HepG2 (cell line): Measurements from ENCODE around the gene TMEM182. TPM values are rescaled to one million over a fixed set of nuclear protein-coding genes. Genes with fewer than 3 reads are reported as not detected.

Experiments used
- ELF3 ChIP-seq: IDR thresholded peaks from 2 replicates; pipeline ENCODE4 v1.6.1; 2016; ENCODE audit warnings: missing genetic modification reagents, missing compliant biosample characterization
- GABPB1 ChIP-seq: IDR thresholded peaks from 2 replicates; pipeline ENCODE4 v1.6.1; 2016; ENCODE audit warnings: mild to moderate bottlenecking, missing genetic modification reagents, moderate library complexity, missing compliant biosample characterization
- GATAD1 ChIP-seq: IDR thresholded peaks from 2 replicates; pipeline ENCODE4 v1.6.1; 2016; ENCODE audit warnings: missing genetic modification reagents, missing compliant biosample characterization
- JUNB ChIP-seq: sonication (generic); formaldehyde crosslinking; IDR thresholded peaks from 2 replicates; pipeline ENCODE4 v1.8.0; 2022; ENCODE audit warnings: missing genetic modification reagents, mild to moderate bottlenecking, borderline replicate concordance
- KDM3A ChIP-seq: IDR thresholded peaks from 2 replicates; pipeline ENCODE4 v1.6.1; 2018; ENCODE audit warnings: low read depth, missing compliant biosample characterization
- NFE2 ChIP-seq: sonication (generic); formaldehyde crosslinking; IDR thresholded peaks from 2 replicates; pipeline ENCODE4 v1.4.0; 2020; ENCODE audit warnings: missing genetic modification reagents
- SIN3B ChIP-seq: fragments of 150-350 bp; IDR thresholded peaks from 2 replicates; pipeline ENCODE4 v1.6.1; 2014; ENCODE audit warnings: low read length
- SRY ChIP-seq: sonication (generic); formaldehyde crosslinking; IDR thresholded peaks from 2 replicates; pipeline ENCODE4 v1.8.0; 2022; ENCODE audit warnings: mild to moderate bottlenecking, missing genetic modification reagents
- ZNF292 ChIP-seq: sonication (generic); formaldehyde crosslinking; IDR thresholded peaks from 2 replicates; pipeline ENCODE4 v1.8.1; 2022; ENCODE audit warnings: mild to moderate bottlenecking, low read depth, missing genetic modification reagents, borderline replicate concordance
- ZNF3 ChIP-seq: IDR thresholded peaks from 2 replicates; pipeline ENCODE4 v1.7.0; 2017; ENCODE audit warnings: inconsistent platforms
- polyA plus RNA-seq, 8 experiments: library from polyadenylated mRNA; depleted of rRNA in 3 of 8; stranded (reverse) in 7 of 8; unstranded in 1 of 8; fragments of >200 nt; fragmentation: Illumina TruSeq in 4 of 8; extraction: Trizol in 4 of 8; gene quantifications; 2 replicates each; pipeline versions ENCODE4 v1.2.1 to v1.2.3, GENCODE V29; 2011 to 2016; ENCODE audit warnings: low read depth in 4 of 8, missing spikeins in 1 of 8, mixed read lengths in 1 of 8; ENCODE audit not compliant: insufficient read depth in 1 of 8
- total RNA-seq, 5 experiments: library from RNA; depleted of rRNA; stranded (reverse); fragments of >200 nt; fragmentation: Illumina TruSeq; extraction: Trizol; gene quantifications; 2 replicates each; pipeline ENCODE4 v1.2.3, GENCODE V29; 2016; ENCODE audit warnings: low read depth in 1 of 5
- TF ChIP-seq, protein P1 (sequence below): sonication (generic); formaldehyde crosslinking; IDR thresholded peaks from 2 replicates; pipeline ENCODE4 v1.5.1; 2020; ENCODE audit warnings: mild to moderate bottlenecking, missing genetic modification reagents, moderate library complexity
- TF ChIP-seq, protein P2 (sequence below): IDR thresholded peaks from 2 replicates; pipeline ENCODE4 v1.6.1; 2016; ENCODE audit warnings: mild to moderate bottlenecking
- TF ChIP-seq, protein P3 (sequence below): sonication (generic); formaldehyde crosslinking; conservative IDR thresholded peaks from 2 replicates; pipeline ENCODE4 v1.4.0; 2020; ENCODE audit warnings: mild to moderate bottlenecking, missing genetic modification reagents, moderate library complexity
- TF ChIP-seq, protein P4 (sequence below): sonication (generic); formaldehyde crosslinking; IDR thresholded peaks from 2 replicates; pipeline ENCODE4 v1.9.0; 2021; ENCODE audit warnings: missing genetic modification reagents, borderline replicate concordance
- TF ChIP-seq, protein P5 (sequence below): sonication (generic); formaldehyde crosslinking; IDR thresholded peaks from 2 replicates; pipeline ENCODE4 v1.5.0; 2020; ENCODE audit warnings: mild to moderate bottlenecking, missing genetic modification reagents, moderate library complexity
- TF ChIP-seq, protein P6 (sequence below): conservative IDR thresholded peaks from 2 replicates; pipeline ENCODE4 v1.6.1; 2018; ENCODE audit warnings: missing genetic modification reagents

TMEM182 gene
- total and polyA plus RNA-seq, 2 of the 13 experiments (the other 11 are each of a cell fraction or from before 2014, with no cell fraction given), result 8.7 to 8.9 TPM

DNA sequence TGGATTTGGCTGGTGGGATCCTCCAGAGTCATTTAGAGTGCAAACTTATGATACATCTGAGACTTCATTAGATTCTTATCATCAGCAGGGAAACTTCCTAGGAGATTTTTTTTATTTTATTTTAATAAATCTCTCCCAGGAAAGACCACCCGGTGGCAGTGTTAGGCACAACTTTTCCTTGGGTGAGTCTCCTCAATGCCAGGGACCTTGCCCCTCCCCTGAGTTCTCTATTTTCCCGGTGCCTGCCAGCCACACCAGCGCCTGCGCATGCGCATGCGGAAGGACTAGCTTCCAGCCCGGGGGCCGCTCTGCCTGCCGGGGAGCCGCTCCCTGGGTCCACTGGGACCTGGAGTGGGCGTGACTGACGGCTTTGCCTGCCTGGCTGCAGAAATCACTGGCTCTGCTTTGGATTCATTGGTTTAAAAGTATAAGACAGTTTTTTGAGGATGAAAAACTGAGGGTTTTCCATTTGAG is 86.6 kb downstream of the TMEM182 start (continued):
- TF ChIP-seq SRY (CRISPR knock-in tag) (no peak), GABPB1 (peak; percentile 74), NFE2 (CRISPR knock-in tag) (no peak), SIN3B (no peak), GATAD1 (no peak), KDM3A (CRISPR knock-in tag) (no peak), JUNB (CRISPR knock-in tag) (no peak), ZNF3 (CRISPR knock-in tag) (no peak), ZNF292 (CRISPR knock-in tag) (peak; percentile 50; the same call in 1 of the 2 replicates), ELF3 (peak; percentile 14; the same call in 1 of the 2 replicates)
- TF ChIP-seq, protein P1, sequence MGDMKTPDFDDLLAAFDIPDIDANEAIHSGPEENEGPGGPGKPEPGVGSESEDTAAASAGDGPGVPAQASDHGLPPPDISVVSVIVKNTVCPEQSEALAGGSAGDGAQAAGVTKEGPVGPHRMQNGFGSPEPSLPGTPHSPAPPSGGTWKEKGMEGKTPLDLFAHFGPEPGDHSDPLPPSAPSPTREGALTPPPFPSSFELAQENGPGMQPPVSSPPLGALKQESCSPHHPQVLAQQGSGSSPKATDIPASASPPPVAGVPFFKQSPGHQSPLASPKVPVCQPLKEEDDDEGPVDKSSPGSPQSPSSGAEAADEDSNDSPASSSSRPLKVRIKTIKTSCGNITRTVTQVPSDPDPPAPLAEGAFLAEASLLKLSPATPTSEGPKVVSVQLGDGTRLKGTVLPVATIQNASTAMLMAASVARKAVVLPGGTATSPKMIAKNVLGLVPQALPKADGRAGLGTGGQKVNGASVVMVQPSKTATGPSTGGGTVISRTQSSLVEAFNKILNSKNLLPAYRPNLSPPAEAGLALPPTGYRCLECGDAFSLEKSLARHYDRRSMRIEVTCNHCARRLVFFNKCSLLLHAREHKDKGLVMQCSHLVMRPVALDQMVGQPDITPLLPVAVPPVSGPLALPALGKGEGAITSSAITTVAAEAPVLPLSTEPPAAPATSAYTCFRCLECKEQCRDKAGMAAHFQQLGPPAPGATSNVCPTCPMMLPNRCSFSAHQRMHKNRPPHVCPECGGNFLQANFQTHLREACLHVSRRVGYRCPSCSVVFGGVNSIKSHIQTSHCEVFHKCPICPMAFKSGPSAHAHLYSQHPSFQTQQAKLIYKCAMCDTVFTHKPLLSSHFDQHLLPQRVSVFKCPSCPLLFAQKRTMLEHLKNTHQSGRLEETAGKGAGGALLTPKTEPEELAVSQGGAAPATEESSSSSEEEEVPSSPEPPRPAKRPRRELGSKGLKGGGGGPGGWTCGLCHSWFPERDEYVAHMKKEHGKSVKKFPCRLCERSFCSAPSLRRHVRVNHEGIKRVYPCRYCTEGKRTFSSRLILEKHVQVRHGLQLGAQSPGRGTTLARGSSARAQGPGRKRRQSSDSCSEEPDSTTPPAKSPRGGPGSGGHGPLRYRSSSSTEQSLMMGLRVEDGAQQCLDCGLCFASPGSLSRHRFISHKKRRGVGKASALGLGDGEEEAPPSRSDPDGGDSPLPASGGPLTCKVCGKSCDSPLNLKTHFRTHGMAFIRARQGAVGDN (CRISPR knock-in tag), result peak; percentile 36; the same call in 1 of the 2 replicates
- TF ChIP-seq, protein P2, sequence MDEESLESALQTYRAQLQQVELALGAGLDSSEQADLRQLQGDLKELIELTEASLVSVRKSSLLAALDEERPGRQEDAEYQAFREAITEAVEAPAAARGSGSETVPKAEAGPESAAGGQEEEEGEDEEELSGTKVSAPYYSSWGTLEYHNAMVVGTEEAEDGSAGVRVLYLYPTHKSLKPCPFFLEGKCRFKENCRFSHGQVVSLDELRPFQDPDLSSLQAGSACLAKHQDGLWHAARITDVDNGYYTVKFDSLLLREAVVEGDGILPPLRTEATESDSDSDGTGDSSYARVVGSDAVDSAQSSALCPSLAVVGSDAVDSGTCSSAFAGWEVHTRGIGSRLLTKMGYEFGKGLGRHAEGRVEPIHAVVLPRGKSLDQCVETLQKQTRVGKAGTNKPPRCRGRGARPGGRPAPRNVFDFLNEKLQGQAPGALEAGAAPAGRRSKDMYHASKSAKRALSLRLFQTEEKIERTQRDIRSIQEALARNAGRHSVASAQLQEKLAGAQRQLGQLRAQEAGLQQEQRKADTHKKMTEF (CRISPR knock-in tag), result no peak
- TF ChIP-seq, protein P3, sequence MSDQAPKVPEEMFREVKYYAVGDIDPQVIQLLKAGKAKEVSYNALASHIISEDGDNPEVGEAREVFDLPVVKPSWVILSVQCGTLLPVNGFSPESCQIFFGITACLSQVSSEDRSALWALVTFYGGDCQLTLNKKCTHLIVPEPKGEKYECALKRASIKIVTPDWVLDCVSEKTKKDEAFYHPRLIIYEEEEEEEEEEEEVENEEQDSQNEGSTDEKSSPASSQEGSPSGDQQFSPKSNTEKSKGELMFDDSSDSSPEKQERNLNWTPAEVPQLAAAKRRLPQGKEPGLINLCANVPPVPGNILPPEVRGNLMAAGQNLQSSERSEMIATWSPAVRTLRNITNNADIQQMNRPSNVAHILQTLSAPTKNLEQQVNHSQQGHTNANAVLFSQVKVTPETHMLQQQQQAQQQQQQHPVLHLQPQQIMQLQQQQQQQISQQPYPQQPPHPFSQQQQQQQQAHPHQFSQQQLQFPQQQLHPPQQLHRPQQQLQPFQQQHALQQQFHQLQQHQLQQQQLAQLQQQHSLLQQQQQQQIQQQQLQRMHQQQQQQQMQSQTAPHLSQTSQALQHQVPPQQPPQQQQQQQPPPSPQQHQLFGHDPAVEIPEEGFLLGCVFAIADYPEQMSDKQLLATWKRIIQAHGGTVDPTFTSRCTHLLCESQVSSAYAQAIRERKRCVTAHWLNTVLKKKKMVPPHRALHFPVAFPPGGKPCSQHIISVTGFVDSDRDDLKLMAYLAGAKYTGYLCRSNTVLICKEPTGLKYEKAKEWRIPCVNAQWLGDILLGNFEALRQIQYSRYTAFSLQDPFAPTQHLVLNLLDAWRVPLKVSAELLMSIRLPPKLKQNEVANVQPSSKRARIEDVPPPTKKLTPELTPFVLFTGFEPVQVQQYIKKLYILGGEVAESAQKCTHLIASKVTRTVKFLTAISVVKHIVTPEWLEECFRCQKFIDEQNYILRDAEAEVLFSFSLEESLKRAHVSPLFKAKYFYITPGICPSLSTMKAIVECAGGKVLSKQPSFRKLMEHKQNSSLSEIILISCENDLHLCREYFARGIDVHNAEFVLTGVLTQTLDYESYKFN, result no peak
- TF ChIP-seq, protein P4, sequence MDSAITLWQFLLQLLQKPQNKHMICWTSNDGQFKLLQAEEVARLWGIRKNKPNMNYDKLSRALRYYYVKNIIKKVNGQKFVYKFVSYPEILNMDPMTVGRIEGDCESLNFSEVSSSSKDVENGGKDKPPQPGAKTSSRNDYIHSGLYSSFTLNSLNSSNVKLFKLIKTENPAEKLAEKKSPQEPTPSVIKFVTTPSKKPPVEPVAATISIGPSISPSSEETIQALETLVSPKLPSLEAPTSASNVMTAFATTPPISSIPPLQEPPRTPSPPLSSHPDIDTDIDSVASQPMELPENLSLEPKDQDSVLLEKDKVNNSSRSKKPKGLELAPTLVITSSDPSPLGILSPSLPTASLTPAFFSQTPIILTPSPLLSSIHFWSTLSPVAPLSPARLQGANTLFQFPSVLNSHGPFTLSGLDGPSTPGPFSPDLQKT, result no peak
- TF ChIP-seq, protein P5, sequence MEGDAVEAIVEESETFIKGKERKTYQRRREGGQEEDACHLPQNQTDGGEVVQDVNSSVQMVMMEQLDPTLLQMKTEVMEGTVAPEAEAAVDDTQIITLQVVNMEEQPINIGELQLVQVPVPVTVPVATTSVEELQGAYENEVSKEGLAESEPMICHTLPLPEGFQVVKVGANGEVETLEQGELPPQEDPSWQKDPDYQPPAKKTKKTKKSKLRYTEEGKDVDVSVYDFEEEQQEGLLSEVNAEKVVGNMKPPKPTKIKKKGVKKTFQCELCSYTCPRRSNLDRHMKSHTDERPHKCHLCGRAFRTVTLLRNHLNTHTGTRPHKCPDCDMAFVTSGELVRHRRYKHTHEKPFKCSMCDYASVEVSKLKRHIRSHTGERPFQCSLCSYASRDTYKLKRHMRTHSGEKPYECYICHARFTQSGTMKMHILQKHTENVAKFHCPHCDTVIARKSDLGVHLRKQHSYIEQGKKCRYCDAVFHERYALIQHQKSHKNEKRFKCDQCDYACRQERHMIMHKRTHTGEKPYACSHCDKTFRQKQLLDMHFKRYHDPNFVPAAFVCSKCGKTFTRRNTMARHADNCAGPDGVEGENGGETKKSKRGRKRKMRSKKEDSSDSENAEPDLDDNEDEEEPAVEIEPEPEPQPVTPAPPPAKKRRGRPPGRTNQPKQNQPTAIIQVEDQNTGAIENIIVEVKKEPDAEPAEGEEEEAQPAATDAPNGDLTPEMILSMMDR, result peak; percentile 22; the same call in 1 of the 2 replicates
- TF ChIP-seq, protein P6, sequence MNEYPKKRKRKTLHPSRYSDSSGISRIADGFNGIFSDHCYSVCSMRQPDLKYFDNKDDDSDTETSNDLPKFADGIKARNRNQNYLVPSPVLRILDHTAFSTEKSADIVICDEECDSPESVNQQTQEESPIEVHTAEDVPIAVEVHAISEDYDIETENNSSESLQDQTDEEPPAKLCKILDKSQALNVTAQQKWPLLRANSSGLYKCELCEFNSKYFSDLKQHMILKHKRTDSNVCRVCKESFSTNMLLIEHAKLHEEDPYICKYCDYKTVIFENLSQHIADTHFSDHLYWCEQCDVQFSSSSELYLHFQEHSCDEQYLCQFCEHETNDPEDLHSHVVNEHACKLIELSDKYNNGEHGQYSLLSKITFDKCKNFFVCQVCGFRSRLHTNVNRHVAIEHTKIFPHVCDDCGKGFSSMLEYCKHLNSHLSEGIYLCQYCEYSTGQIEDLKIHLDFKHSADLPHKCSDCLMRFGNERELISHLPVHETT (CRISPR knock-in tag), result no peak
